B cell (primary cell): ENCODE measurements around the gene KPNA1.

Experiments
- CTCF ChIP-seq: fragments of 200-600 bp; IDR thresholded peaks from one replicate; pipeline ENCODE4 v1.8.0; 2022; ENCODE audit warnings: antibody characterized with exemption, mild to moderate bottlenecking
- EZH2 ChIP-seq: IDR thresholded peaks from 2 replicates; pipeline ENCODE4 v1.6.1; 2012; ENCODE audit warnings: borderline replicate concordance, low read depth, mild to moderate bottlenecking, moderate library complexity, low read length; ENCODE audit not compliant: insufficient read depth, poor library complexity, severe bottlenecking

- no peak for TF ChIP-seq CTCF
- TF ChIP-seq EZH2: no peak
Measured at GRCh38 chr3:122506450-122506849, 8.3 kb downstream of the KPNA1 start.
